GM12872 (cell line): Measurements from ENCODE around the gene C1orf122.

Experiments
- TF ChIP-seq, protein P1 (sequence below): IDR thresholded peaks from 3 replicates; pipeline ENCODE4 v1.5.1; 2011; ENCODE audit warnings: low read depth, mild to moderate bottlenecking, low read length, moderate library complexity; ENCODE audit not compliant: insufficient read depth

C1orf122 gene

GRCh38 chr1:37850352-37850955 lies 42.9 kb downstream of the C1orf122 start:
- TF ChIP-seq, protein P1, sequence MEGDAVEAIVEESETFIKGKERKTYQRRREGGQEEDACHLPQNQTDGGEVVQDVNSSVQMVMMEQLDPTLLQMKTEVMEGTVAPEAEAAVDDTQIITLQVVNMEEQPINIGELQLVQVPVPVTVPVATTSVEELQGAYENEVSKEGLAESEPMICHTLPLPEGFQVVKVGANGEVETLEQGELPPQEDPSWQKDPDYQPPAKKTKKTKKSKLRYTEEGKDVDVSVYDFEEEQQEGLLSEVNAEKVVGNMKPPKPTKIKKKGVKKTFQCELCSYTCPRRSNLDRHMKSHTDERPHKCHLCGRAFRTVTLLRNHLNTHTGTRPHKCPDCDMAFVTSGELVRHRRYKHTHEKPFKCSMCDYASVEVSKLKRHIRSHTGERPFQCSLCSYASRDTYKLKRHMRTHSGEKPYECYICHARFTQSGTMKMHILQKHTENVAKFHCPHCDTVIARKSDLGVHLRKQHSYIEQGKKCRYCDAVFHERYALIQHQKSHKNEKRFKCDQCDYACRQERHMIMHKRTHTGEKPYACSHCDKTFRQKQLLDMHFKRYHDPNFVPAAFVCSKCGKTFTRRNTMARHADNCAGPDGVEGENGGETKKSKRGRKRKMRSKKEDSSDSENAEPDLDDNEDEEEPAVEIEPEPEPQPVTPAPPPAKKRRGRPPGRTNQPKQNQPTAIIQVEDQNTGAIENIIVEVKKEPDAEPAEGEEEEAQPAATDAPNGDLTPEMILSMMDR: no peak

DNA sequence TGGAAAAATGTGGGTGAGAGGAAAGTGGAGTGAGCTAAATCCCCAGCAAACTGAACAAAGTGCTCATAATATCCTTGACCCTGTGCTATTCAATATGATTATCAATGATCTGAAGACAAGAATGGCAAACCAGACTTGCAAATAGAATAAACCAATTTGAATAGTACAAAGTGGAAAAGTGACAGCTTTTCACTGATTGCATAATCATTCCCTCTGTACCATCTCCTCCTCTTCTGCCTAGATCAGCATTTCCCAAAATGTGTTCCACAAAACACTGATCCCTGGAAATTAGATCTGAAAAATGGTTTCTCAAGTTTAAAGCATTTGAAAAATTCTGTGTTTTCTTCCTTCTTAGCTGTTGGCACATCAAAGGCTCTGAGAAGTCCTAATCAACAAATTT lies 43.7 kb downstream of the C1orf122 start:
- TF ChIP-seq, protein P1: no peak

DNA sequence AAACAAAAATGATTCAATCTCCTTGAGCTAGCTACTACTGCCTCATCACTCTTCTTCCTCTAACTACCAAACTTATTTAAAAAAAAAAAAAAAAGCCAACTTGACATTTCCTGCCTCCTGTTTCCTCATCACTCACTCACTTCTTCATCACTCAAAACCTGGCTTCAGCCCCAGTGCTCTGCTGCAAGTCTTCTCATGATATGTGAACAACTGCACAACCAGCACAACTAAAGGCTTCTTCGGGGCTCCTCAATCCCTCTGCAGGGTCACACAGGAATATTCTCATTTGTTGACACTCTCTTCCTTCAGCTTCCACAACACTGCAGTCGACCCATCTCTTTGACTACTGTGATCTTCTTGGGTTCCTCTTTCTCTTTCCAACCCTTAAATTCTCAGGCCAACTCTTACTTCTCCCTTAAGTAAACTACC lies 44.2 kb downstream of the C1orf122 start:
- TF ChIP-seq, protein P1: no peak

GRCh38 chr1:37853157-37853556 lies 45.6 kb downstream of the C1orf122 start:
- TF ChIP-seq, protein P1: no peak

- TF ChIP-seq, protein P1: no peak
These were observed 46.8 kb downstream of the C1orf122 start for GRCh38 chr1:37854406-37854805.
